ENCODE data around the gene SLC27A5.
"Not testable (repeated sequence)": the region's sequence is repeated elsewhere in the genome, so short reads cannot be mapped to it uniquely, and the experiment has no call there.

Gene SLC27A5

DNA sequence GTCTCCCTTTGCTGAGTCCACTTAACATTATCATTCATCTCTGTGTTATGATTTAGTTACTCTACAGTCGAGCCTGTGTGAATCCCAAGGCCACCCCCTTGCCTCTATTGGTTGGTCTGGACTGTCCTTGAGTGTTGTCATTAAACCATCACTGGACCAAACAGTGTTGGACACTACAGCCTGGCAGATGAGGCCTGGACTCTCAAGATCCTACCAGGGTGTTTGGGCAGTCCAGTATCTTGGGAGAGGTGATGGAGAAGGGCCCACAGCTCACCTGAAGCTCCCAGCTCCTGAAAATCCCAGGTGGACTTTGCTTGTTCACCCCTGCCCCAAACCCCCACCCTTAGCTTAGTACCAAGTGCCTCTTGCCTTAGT, 39.3 kb upstream of the SLC27A5 start:
- DNase-seq (ENCODE audit: low read depth in 2 of 2) = no peak

DNA sequence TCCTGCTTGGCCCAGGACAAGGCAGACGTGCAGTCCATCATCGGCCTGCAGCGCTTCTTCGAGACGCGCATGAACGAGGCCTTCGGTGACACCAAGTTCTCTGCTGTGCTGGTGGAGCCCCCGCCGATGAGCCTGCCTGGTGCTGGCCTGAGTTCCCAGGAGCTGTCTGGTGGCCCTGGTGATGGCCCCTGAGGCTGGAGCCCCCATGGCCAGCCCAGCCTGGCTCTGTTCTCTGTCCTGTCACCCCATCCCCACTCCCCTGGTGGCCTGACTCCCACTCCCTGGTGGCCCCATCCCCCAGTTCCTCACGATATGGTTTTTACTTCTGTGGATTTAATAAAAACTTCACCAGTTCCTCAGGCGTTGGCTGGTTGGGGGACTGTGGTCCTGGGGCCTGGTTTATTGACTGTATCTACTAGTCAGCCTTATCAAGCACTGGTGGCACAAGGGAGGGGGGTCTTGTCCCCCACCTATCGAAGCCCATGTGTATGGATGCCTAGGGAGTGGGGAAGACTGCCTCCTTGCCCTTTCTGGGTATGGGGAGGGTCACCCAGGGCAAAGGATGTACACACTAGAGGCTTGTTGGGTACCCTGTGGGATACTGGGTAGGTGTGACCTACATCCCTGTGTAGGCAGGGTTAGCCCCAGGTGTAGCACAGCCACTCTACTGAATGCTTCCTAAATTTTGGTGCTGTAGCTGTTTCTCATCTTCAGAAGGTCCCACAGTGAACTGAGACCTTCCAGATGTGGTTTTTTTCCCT, 38.8 kb upstream of the SLC27A5 start:
- no peak for DNase-seq (ENCODE audit: low read depth in 2 of 2)

DNA sequence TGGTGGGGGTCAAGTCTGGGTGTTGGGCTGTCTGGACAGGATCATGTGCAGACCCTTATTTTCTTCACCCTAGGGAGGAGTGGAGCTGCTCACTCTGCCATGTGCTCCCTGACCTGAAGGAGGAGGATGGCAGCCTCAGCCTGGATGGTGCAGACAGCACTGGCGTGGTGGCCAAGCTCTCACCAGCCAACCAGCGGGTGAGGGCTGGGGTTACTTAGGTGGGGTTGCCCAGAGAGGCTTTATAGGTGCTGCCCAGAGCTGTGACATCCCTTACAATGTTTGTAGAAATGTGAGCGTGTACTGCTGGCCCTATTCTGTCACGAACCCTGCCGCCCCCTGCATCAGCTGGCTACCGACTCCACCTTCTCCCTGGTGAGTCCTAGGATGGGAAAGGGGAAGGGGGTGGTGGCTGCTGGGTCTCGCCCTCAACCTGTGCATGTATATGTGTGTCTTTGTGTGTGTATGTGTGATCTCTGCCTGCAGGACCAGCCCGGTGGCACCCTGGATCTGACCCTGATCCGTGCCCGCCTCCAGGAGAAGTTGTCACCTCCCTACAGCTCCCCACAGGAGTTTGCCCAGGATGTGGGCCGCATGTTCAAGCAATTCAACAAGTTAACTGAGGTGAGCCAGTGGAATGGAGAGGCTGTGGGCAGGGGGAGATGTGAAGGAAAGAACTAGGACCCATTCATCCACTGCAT, 38.0 kb upstream of the SLC27A5 start:
- DNase-seq (ENCODE audit: low read depth in 2 of 2) = no peak

DNA sequence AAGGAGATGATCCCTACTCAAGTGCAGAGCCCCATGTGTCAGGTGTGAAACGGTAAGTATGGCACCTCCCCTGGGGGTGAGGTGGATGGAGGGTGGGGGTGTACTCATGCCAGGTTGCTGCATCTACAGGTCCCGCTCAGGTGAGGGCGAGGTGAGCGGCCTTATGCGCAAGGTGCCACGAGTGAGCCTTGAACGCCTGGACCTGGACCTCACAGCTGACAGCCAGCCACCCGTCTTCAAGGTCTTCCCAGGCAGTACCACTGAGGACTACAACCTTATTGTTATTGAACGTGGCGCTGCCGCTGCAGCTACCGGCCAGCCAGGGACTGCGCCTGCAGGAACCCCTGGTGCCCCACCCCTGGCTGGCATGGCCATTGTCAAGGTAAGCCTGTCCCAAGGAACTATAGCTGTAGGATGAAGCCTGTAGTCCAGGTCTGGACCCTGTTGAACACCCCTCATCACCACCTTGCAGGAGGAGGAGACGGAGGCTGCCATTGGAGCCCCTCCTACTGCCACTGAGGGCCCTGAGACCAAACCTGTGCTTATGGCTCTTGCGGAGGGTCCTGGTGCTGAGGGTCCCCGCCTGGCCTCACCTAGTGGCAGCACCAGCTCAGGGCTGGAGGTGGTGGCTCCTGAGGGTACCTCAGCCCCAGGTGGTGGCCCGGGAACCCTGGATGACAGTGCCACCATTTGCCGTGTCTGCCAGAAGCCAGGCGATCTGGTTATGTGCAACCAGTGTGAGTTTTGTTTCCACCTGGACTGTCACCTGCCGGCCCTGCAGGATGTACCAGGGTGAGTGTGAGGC, 37.3 kb upstream of the SLC27A5 start:
- DNase-seq (ENCODE audit: low read depth in 2 of 2) = no peak

DNA sequence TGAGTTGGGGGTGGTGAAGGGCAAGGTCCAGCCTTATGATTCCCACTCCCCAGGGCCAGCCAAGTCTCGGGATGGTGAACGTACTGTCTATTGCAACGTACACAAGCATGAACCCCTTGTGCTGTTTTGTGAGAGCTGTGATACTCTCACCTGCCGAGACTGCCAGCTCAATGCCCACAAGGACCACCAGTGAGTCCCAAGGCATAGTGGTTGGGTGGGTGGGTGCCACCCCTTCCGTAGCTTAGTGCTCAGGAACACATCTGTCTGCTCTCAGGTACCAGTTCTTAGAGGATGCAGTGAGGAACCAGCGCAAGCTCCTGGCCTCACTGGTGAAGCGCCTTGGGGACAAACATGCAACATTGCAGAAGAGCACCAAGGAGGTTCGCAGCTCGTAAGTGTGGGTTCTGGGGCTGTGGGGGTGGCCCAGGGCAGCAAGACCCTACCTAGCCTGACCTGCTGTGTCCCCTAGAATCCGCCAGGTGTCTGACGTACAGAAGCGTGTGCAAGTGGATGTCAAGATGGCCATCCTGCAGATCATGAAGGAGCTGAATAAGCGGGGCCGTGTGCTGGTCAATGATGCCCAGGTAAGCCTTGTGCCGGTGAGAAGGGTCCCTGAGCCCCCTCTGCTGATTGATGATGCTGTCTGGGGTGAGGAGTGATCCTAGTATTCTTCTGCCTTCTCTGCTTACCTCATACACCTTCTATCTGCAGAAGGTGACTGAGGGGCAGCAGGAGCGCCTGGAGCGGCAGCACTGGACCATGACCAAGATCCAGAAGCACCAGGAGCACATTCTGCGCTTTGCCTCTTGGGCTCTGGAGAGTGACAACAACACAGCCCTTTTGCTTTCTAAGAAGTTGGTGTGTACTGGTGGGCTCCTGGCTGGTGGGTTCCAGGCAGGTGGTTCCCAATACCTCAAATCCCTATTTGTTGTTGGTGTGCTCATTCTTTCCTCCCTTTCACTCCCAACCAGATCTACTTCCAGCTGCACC, 35.8 kb upstream of the SLC27A5 start:
- no peak for DNase-seq (ENCODE audit: low read depth in 2 of 2)

DNA sequence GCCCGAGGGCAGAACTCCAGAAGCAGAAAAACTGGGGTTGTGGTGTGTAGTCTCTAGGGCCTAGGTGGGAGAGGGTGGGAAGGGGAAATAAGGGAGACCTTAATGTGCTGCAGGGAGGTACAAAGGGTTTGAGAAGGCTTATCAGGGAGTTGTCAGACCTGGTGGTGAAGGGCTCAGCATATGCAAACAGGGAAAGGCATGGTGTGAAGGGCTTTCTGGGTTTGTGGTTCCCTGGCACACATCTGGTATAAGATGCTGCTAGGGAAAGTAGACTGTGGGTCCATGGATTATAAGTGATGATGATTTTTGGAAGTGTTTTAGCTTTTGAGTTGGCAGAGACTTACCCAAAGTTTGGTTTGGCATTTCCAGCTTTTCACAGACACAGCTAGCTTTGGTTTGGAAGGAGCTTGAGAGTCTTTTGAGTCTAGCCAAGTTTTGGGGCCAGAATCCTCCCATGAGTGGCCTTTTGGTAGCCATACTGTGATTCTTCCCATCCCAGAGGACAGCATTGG, 34.3 kb upstream of the SLC27A5 start:
- DNase-seq (ENCODE audit: low read depth in 2 of 2) = no peak

DNA sequence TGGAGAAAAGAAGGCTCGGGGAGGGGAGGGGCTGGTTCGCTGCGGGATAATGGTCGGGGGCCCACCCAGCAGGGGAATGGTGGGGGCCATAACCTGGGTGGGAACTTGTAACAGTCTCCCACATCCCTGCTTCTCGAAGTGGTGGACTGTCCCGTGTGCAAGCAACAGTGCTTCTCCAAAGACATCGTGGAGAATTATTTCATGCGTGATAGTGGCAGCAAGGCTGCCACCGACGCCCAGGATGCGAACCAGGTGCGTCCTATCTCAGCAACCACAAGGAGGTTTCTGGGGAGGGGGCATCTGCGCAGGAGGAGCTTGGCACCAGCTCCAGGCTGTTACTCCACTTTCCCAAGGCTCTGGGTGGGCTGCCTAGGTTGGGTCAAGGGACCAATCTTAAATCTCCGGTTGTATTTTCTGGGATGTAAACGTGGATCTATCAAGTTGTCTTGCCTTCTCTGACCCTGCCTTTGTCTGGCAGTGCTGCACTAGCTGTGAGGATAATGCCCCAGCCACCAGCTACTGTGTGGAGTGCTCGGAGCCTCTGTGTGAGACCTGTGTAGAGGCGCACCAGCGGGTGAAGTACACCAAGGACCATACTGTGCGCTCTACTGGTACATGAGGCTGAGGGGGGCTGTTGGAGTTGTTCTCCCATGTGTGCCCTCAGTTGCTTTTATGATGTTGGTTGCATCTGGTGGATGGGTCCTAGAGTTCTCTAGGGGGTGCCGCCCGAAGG, 33.7 kb upstream of the SLC27A5 start:
- no peak for DNase-seq (ENCODE audit: low read depth in 2 of 2)

DNA sequence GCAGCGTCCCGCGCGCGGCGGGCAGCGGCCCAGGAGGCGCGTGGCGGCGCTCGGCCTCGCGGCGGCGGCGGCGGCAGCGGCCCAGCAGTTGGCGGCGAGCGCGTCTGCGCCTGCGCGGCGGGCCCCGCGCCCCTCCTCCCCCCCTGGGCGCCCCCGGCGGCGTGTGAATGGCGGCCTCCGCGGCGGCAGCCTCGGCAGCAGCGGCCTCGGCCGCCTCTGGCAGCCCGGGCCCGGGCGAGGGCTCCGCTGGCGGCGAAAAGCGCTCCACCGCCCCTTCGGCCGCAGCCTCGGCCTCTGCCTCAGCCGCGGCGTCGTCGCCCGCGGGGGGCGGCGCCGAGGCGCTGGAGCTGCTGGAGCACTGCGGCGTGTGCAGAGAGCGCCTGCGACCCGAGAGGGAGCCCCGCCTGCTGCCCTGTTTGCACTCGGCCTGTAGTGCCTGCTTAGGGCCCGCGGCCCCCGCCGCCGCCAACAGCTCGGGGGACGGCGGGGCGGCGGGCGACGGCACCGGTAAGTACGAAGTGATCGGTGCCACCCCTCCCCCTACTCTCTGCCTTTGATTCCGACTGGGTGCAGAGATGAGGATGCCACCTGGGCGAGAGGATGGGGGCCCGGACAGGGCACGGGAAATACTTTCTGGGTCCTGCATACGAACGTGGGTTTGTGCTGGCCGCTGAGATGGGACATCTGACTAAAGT, 32.9 kb upstream of the SLC27A5 start:
- peak; percentile 52 to 61 for DNase-seq (ENCODE audit: low read depth in 2 of 2)

DNA sequence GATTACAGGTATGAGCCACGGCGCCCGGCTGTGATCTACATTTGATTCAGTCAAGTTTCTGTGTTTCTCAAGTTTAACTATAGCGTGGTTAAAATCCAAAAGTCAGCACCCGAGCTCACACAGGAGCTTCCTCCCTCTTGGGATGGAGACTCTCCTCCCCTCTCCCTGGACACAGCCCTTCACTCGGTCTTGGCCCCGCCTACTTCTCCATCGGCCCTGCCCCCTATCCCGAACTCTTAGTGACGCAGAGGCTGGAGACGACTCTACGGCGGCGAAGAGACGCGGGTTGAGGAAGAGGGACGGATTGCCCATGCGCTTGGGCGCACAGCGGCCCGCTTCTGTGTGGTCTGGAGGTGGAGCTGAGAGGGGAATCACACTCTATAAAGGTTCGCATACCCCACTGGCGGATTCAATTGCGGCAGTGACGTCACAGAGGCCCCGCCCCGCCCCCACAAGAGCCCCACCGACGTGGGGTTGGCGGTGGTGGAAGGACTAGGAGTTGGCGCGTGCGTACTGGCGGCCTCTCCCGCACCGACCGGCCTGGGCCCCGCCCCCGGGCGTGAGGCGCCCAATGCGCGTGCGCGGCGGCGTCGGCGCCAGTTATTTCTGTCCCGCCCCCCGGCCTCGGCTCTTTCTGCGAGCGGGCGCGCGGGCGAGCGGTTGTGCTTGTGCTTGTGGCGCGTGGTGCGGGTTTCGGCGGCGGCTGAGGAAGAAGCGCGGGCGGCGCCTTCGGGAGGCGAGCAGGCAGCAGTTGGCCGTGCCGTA, 32.2 kb upstream of the SLC27A5 start, which contains the start of gene TRIM28:
TSS of gene TRIM28 (plus strand) at position 239 of the 765 bp plus-strand sequence. CDS start 694 bp downstream, outside the sequence.
- peak; percentile 100 for DNase-seq (ENCODE audit: low read depth in 2 of 2)

DNA sequence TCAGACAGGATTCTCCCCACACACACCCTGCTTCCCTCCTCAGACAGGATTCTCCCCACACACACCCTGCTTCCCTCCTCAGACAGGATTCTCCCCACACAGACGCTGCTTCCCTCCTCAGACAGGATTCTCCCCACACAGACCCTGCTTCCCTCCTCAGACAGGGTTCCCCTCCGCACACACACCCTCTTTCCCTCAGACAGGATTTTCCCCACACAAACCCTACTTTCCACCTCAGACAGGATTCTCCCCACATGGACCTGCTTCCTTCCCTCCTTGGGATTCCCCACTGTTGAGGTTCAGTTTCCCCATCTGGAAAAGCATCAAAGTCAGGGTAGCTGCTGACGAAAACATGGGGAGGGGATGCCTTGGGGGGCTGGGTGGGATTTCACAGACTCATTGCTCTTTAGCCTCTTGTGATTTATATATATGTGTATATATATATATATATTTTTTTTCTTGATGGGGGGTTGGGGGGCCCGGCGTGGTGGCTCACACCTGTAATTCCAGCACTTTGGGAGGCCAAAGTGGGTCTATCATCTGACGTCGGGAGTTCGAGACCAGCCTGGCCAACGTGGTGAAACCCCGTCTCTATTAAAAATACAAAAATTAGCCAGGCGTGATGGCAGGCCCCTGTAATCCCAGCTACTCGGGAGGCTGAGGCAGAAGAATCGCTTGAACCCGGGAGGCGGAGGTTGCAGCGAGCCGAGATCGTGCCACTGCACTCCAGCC, 31.0 kb upstream of the SLC27A5 start:
- not testable (repeated sequence) for DNase-seq (ENCODE audit: low read depth in 2 of 2)

DNA sequence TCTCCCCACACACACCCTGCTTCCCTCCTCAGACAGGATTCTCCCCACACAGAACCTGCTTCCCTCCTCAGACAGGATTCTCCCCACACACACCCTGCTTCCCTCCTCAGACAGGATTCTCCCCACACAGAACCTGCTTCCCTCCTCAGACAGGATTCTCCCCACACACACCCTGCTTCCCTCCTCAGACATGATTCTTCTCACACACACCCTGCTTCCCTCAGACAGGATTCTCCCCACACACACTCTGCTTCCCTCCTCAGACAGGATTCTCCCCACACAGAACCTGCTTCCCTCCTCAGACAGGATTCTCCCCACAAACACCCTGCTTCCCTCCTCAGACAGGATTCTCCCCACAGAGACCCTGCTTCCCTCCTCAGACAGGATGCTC, 27.4 kb upstream of the SLC27A5 start:
- not testable (repeated sequence) for DNase-seq (ENCODE audit: low read depth in 2 of 2)

DNA sequence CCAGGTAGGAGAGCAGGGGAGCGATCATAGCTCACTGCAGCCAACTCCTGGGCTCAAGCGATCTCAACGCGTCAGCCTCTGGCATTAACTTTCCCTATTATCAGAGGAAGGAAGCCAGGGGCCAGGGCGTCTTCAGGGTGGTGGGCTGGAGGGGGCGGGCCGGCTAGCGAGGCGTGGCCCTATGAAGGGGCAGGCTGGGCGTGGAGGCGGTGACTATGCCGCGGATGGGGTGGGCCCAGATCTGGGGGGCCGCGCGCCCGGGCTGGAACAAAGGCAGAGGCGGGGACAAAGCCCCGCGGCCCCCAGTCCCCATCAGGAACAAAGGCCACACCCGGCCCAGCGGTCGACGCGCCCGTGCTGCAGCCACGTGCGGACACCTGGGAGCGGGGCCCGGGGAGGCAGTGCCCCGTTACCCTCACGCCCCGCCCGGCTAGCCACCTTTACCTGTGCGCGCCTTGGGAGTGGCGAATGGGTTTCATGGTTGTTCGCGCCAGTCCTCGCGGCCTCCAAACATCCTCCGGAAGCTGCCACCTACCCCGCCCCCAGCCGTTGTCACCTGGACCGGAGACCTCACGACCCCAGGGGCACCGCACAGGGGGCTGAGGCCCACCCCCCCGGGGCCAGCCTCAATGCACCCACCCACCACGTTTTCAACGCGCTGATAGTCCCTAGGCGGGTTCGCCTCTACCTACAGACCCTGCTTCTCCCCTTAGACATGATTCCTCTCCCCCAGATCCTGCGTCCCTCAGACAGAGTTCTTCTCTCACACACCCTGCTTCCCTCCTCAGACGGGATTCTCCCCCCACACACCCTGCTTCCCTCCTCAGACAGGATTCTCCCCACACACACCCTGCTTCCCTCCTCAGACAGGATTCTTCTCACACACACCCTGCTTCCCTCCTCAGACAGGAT, 26.7 kb upstream of the SLC27A5 start:
- no peak for DNase-seq (ENCODE audit: low read depth in 2 of 2)

DNA sequence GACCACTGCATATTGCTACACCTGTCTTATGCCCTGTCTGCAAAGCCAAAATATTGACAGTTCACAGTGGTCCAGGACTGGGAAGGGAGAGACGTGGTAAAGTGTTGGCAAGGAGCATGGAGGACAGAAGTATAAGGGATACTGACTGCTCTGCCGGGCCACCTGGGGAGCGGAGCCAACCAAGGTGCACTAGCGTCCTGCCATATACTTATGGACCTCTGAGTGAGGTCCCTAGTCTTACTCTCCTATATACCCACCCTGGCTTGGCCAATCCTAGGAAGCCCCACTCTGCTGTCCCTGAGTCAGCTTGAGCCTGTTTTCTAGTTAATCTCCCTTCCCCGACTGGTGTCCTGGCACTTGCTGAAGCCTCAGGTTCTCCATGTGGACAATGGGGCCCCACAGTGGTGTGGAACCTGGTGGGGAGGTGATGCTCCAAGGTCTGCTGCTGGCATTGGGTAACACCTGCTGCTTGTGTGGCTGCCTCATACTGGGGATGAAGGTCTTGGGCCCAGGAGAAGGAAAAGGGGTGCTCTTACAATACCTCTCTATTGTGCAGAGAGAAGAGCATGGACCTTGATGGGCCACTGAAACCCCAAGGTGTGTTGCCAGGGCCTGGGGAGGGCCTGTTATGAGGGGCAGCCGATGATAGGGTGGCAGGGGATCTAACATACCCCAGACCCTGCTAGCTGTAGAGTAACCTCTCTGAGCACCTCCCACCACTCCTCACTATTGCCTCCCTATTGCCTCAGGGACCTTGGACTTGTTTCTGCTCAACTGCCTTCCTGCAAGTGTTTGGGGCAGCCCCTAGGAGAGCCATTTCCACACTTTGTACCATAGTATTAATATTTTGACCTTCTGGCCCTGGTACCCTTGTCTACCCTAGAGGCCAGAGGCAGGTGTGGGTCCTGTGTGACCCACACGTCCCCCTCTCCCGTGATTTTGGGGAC, 25.3 kb upstream of the SLC27A5 start:
- no peak for DNase-seq (ENCODE audit: low read depth in 2 of 2)

DNA sequence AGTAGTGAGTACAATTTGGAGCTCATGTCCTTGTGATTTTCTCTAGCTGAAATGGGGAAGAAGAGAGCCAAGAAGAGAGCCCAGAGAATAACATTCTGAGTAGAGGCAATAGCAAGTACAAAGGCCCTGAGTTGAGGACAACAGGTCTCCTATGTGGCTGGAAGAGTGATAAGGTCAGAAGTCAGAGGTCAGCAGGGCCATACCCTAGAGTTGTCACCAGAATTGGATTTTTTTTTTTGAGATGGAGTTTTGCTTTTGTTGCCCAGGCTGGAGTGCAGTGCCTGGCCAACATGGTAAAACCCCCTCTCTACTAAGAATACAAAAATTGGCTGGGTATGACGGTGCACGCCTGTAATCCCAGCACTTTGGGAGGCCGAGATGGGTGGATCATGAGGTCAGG, 24.1 kb upstream of the SLC27A5 start:
- DNase-seq (ENCODE audit: low read depth in 2 of 2) = no peak

DNA sequence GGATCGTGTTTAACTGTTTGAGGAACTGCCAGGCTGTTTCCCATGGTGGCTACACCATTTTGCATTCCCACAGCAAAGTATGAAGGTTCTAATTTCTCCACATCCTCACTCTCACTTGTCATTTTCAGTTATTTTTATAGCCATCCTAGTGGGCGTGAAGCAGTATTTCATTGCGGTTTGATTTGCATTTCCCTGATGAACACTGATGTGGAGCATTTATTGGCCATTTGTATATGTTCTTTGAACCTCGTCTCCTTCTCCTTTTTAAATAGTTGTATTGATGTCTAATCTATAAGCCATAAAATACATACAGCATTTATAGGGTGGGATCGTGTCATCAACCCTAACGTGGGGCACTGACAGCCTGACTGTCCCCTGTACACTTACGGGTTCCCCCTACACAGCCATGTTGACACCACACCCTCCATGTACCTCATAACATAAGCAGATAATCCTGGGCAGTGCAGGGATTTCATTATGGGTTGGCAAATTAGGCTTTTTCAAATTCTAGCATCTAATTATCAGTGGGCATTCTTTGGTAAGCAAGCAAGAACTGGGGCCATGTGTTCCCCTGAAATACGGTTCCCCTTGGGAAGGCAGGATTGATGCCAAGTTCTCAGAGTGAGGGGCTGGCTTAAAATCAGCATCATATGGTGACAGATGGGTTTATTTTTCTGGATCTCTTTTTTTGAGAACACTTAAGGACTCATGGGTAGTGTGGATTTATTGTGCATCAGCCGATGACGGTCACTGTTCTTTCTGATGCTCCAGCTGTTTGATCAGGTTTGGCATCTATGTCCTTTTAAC, 19.4 kb upstream of the SLC27A5 start:
- no peak for DNase-seq (ENCODE audit: low read depth in 2 of 2)

Measured in stimulated activated CD8-positive, alpha-beta memory T cell treated with anti-CD3 and anti-CD28 coated beads, Interleukin-2, amount 100 ng/mL, for 48 hours (primary cell).